A549 (cell line): Measurements from ENCODE around the gene CD99L2. TPM values are rescaled to one million over a fixed set of nuclear protein-coding genes. Genes with fewer than 3 reads are reported as not detected.

ENCODE experiments used
- ATAC-seq, 2 experiments: fragments of 200-7000 bp in 1 of 2; fragments of >200 bp in 1 of 2; cut with Nextera tagmentation in 1 of 2; cut with Tn5 transposase in 1 of 2; 3 replicates each; pipeline versions ENCODE4 v1.8.0 to v1.9.1; 2018 to 2020; ENCODE audit warnings: mild to moderate bottlenecking in 1 of 2, moderate library complexity in 1 of 2
- CTCF ChIA-PET: fragments of 300-600 bp; sonication (Branson Sonifier 250); formaldehyde crosslinking; extraction: SDS; loops from one replicate; lab custom pipeline; 2021; ENCODE audit warnings: antibody characterized with exemption, inconsistent platforms; lab: Yijun Ruan, JAX
- POLR2A ChIA-PET: fragments of 350-600 bp; formaldehyde crosslinking; extraction: SDS; loops from one replicate; lab custom pipeline; 2021; ENCODE audit warnings: antibody characterized with exemption, inconsistent platforms; lab: Yijun Ruan, JAX
- DNase-seq, 2 experiments: peaks; one replicate each; pipeline versions ENCODE4 v3.0.0 to v3.0.0-alpha.2; 2011 to 2016; ENCODE audit warnings: low read depth in 1 of 2, low spot score in 1 of 2
- FAIRE-seq: peaks from 2 replicates; lab custom pipeline; 2011; peaks lifted over from hg19 to GRCh38; lab: Jason Lieb, UNC
- H3K27ac ChIP-seq, 2 experiments: fragments of >200 bp; sonication (Bioruptor Twin); formaldehyde crosslinking; 3 replicates each; pipeline ENCODE4 v1.5.1; 2016 to 2017
- H3K4me1 ChIP-seq: fragments of >200 bp; sonication (Bioruptor Twin); formaldehyde crosslinking; 3 replicates; pipeline ENCODE4 v1.6.1; 2016
- H3K4me2 ChIP-seq: fragments of >200 bp; sonication (Bioruptor Twin); formaldehyde crosslinking; 3 replicates; pipeline ENCODE4 v1.6.1; 2016
- H3K4me3 ChIP-seq: fragments of >200 bp; sonication (Bioruptor Twin); formaldehyde crosslinking; 3 replicates; pipeline ENCODE4 v1.5.1; 2016
- H3K9me3 ChIP-seq: fragments of >200 bp; sonication (Bioruptor Twin); formaldehyde crosslinking; 3 replicates; pipeline ENCODE4 v1.6.1; 2016
- ATOH8 ChIP-seq: fragments of 250-450 bp; sonication (Bioruptor Pico); IDR thresholded peaks from 2 replicates; pipeline ENCODE4 v1.5.0; 2020; ENCODE audit warnings: low read depth, mild to moderate bottlenecking, moderate library complexity
- BCL3 ChIP-seq: fragments of >200 bp; sonication (Bioruptor Twin); formaldehyde crosslinking; IDR thresholded peaks from 3 replicates; pipeline ENCODE4 v1.6.1; 2016
- CEBPB ChIP-seq, 2 experiments: fragments of >200 bp in 1 of 2; sonication (Bioruptor Twin) in 1 of 2; formaldehyde crosslinking in 1 of 2; IDR thresholded peaks; 2 replicates each; pipeline ENCODE4 v1.6.1; 2012 to 2016
- CTCF ChIP-seq: fragments of >200 bp; sonication (Bioruptor Twin); formaldehyde crosslinking; IDR thresholded peaks from 3 replicates; pipeline ENCODE4 v1.5.1; 2016
- E2F6 ChIP-seq: IDR thresholded peaks from 2 replicates; pipeline ENCODE4 v1.6.1; 2012; ENCODE audit warnings: low read depth, borderline replicate concordance
- EHF ChIP-seq: fragments of 250-450 bp; sonication (Bioruptor Pico); IDR thresholded peaks from 2 replicates; pipeline ENCODE4 v1.5.0; 2020; ENCODE audit warnings: mild to moderate bottlenecking
- EP300 ChIP-seq, 2 experiments: fragments of >200 bp; sonication (Bioruptor Twin); formaldehyde crosslinking; IDR thresholded peaks; 2 replicates in 1 of 2; 3 replicates in 1 of 2; pipeline ENCODE4 v1.6.1; 2016 to 2017
- ESRRA ChIP-seq: fragments of 150-350 bp; IDR thresholded peaks from 2 replicates; pipeline ENCODE4 v1.6.1; 2014; ENCODE audit warnings: mild to moderate bottlenecking, low read length, borderline replicate concordance
- FOSB ChIP-seq: fragments of 250-450 bp; sonication (Bioruptor Pico); IDR thresholded peaks from 2 replicates; pipeline ENCODE4 v1.5.0; 2020; ENCODE audit warnings: mild to moderate bottlenecking, moderate library complexity
- FOSL2 ChIP-seq, 2 experiments: fragments of 450-650 bp in 1 of 2; fragments of >200 bp in 1 of 2; sonication (Bioruptor Twin) in 1 of 2; formaldehyde crosslinking; IDR thresholded peaks; 2 replicates each; pipeline versions ENCODE4 v1.5.0 to v1.6.1; 2016 to 2020; ENCODE audit warnings: mild to moderate bottlenecking in 1 of 2, moderate library complexity in 1 of 2
- FOXS1 ChIP-seq: fragments of 250-450 bp; sonication (Bioruptor Pico); IDR thresholded peaks from 2 replicates; pipeline ENCODE4 v1.5.0; 2020; ENCODE audit warnings: mild to moderate bottlenecking, moderate library complexity
- GATA3 ChIP-seq: IDR thresholded peaks from 2 replicates; pipeline ENCODE4 v1.6.1; 2012; ENCODE audit warnings: borderline replicate concordance
- HES2 ChIP-seq: fragments of >200 bp; sonication (Bioruptor Twin); formaldehyde crosslinking; IDR thresholded peaks from 2 replicates; pipeline ENCODE4 v1.6.1; 2016
- HEYL ChIP-seq: fragments of 250-450 bp; sonication (Bioruptor Pico); IDR thresholded peaks from 2 replicates; pipeline ENCODE4 v1.8.0; 2021; ENCODE audit warnings: mild to moderate bottlenecking, moderate library complexity
- HOXA7 ChIP-seq: fragments of 250-450 bp; sonication (Bioruptor Pico); IDR thresholded peaks from 2 replicates; pipeline ENCODE4 v1.5.0; 2020; ENCODE audit warnings: mild to moderate bottlenecking, moderate library complexity
- HOXB13 ChIP-seq: fragments of 250-450 bp; sonication (Bioruptor Pico); IDR thresholded peaks from 2 replicates; pipeline ENCODE4 v1.5.0; 2020; ENCODE audit warnings: low read depth, mild to moderate bottlenecking, moderate library complexity
- HOXB5 ChIP-seq: fragments of 250-450 bp; sonication (Bioruptor Pico); IDR thresholded peaks from 2 replicates; pipeline ENCODE4 v1.5.0; 2020; ENCODE audit warnings: mild to moderate bottlenecking, moderate library complexity
- JUN ChIP-seq, 2 experiments: fragments of >200 bp; sonication (Bioruptor Twin); formaldehyde crosslinking; IDR thresholded peaks; 2 replicates in 1 of 2; 3 replicates in 1 of 2; pipeline ENCODE4 v1.6.1; 2016 to 2017
- JUNB ChIP-seq: fragments of >200 bp; sonication (Bioruptor Twin); formaldehyde crosslinking; IDR thresholded peaks from 2 replicates; pipeline ENCODE4 v1.6.1; 2016
- MAFK ChIP-seq: fragments of 450-650 bp; IDR thresholded peaks from 2 replicates; pipeline ENCODE4 v1.6.1; 2014; ENCODE audit not compliant: partially characterized antibody
- MAX ChIP-seq: IDR thresholded peaks from 2 replicates; pipeline ENCODE4 v1.6.1; 2012
- NFE2L2 ChIP-seq: fragments of 150-350 bp; conservative IDR thresholded peaks from 2 replicates; pipeline ENCODE4 v1.6.1; 2014; ENCODE audit warnings: low read length
- PBX3 ChIP-seq: IDR thresholded peaks from 2 replicates; pipeline ENCODE4 v1.6.1; 2012
- POLR2A ChIP-seq: IDR thresholded peaks from 2 replicates; pipeline ENCODE4 v1.6.1; 2012; ENCODE audit warnings: mild to moderate bottlenecking, low read length
- RARB ChIP-seq: fragments of 250-450 bp; sonication (Bioruptor Pico); IDR thresholded peaks from 2 replicates; pipeline ENCODE4 v1.8.0; 2021; ENCODE audit warnings: mild to moderate bottlenecking, moderate library complexity
- REST ChIP-seq: fragments of 200-600 bp; sonication (generic); IDR thresholded peaks from 2 replicates; pipeline ENCODE4 v1.6.1; 2016; ENCODE audit warnings: antibody characterized with exemption, mild to moderate bottlenecking, moderate library complexity
- RNF2 ChIP-seq: fragments of 200-600 bp; sonication (generic); IDR thresholded peaks from 2 replicates; pipeline ENCODE4 v1.6.1; 2016; ENCODE audit warnings: low read depth, mild to moderate bottlenecking, antibody characterized with exemption, moderate library complexity, borderline replicate concordance
- SMC3 ChIP-seq: fragments of >200 bp; sonication (Bioruptor Twin); formaldehyde crosslinking; IDR thresholded peaks from 3 replicates; pipeline ENCODE4 v1.6.1; 2018; ENCODE audit warnings: inconsistent platforms
- ZFP36 ChIP-seq: fragments of 450-650 bp; IDR thresholded peaks from 2 replicates; pipeline ENCODE4 v1.6.1; 2014; ENCODE audit warnings: borderline replicate concordance; ENCODE audit not compliant: partially characterized antibody
- ZNF302 ChIP-seq: fragments of 250-450 bp; sonication (Bioruptor Pico); IDR thresholded peaks from 2 replicates; pipeline ENCODE4 v1.9.0; 2021; ENCODE audit warnings: inconsistent platforms, mild to moderate bottlenecking, moderate library complexity
- WGBS: methylation state at CpG from one replicate; pipeline ENCODE4 v1.1.6; 2017; ENCODE audit errors: missing lambda C conversion rate; 5-methylcytosine and 5-hydroxymethylcytosine counted together
- polyA plus RNA-seq, 4 experiments: library from polyadenylated mRNA; depleted of rRNA in 3 of 4; stranded (reverse); fragments of >200 nt; fragmentation: RNase III in 1 of 4; extraction: RNeasy Plus Mini Kit Qiagen cat#74134 plus additional on column Dnase treatment in 1 of 4; gene quantifications; 2 replicates in 3 of 4; 3 replicates in 1 of 4; pipeline ENCODE4 v1.2.3, GENCODE V29; 2011 to 2017

Gene CD99L2
- polyA plus RNA-seq, 2 of the 4 experiments (the other 2 are of a cell fraction) = 50.5 to 66.5 TPM

- peak; percentile 94 to 95 for ATAC-seq
- 7% methylated on average over 5 of the region's 9 CpGs for WGBS
- peak; percentile 62 to 97 for DNase-seq
- ChIA-PET POLR2A (interaction anchor here (1.2 kb wide), 1 partner anchor 909 kb away, joined by 3 read pairs; no protein-coding TSS in a partner anchor), CTCF (interaction anchor here (1.4 kb wide), 1 partner anchor 77 kb away, joined by 3 read pairs; no protein-coding TSS in a partner anchor)
- Histone ChIP-seq H3K4me1 (peaks cover 66% of the 10 kb centered on the region), H3K4me2 (peak overlapping the region; percentile 74), H3K27ac (peak overlapping the region; percentile 96 to 97), H3K4me3 (no peak overlapping the region), H3K9me3 (no peaks in the 10 kb centered on the region)
- peak; percentile 95 for TF ChIP-seq MAFK
- peak; percentile 86 for TF ChIP-seq HOXB13 (CRISPR knock-in tag)
- TF ChIP-seq HES2 = peak; percentile 90
- peak; percentile 78; the same call in 1 of the 2 replicates for TF ChIP-seq FOXS1 (CRISPR knock-in tag)
- peak; percentile 80 for TF ChIP-seq HOXA7
- peak; percentile 97 to 98 for TF ChIP-seq JUN (IDR thresholded peaks at IDR 0.05)
- TF ChIP-seq HEYL (CRISPR knock-in tag) = peak; percentile 61; the same call in 1 of the 2 replicates
- TF ChIP-seq REST = no peak
- TF ChIP-seq EP300 (IDR thresholded peaks at IDR 0.05) = peak; percentile 93 to 97; a peak in 4 of 5 replicates
- TF ChIP-seq E2F6 = 0 out of 2 replicates have a peak, but pooled peaks have one; percentile 21
- TF ChIP-seq HOXB5 (CRISPR knock-in tag) = peak; percentile 68; the same call in 1 of the 2 replicates
- TF ChIP-seq ATOH8 = peak; percentile 98
- TF ChIP-seq EHF (CRISPR knock-in tag) = peak; percentile 83
- no peak for TF ChIP-seq CTCF
- peak; percentile 94 to 96 for TF ChIP-seq CEBPB (IDR thresholded peaks at IDR 0.05)
- TF ChIP-seq ZNF302 (CRISPR knock-in tag) = no peak
- no peak for TF ChIP-seq RNF2
- peak; percentile 90; the same call in 2 of the 3 replicates for TF ChIP-seq BCL3
- TF ChIP-seq JUNB = peak; percentile 83
- TF ChIP-seq RARB (CRISPR knock-in tag) = peak; percentile 85
- TF ChIP-seq NFE2L2 = peak; percentile 62; the same call in 1 of the 2 replicates
- TF ChIP-seq MAX = peak; percentile 92
- TF ChIP-seq FOSB = peak; percentile 59; the same call in 1 of the 2 replicates
- peak; percentile 69 for TF ChIP-seq ZFP36
- TF ChIP-seq FOSL2 (IDR thresholded peaks at IDR 0.05) = peak; percentile 65
- peak; percentile 89 for TF ChIP-seq FOSL2 (CRISPR knock-in tag; IDR thresholded peaks at IDR 0.05)
- no peak for TF ChIP-seq ESRRA
- TF ChIP-seq GATA3 = peak; percentile 96
- TF ChIP-seq SMC3 = peak; percentile 33; the same call in 2 of the 3 replicates
- no peak for TF ChIP-seq POLR2A
- peak; percentile 83 for TF ChIP-seq PBX3
- peak; percentile 100 for FAIRE-seq
Observed at GRCh38 chrX:150848914-150849365, 49.5 kb downstream of the CD99L2 start.
